HL-60/S4 treated with retinoic acid at 250 ng/mL for 4 days and 3 days (cell line): ENCODE results near the gene FOXM1.

Experiments
- in situ Hi-C: fragments of 300-500 bp; cut with MboI; formaldehyde crosslinking; loops from 2 replicates; pipeline ENCODE4 v1.7.0; 2022; ENCODE audit warnings: low sequenced_read_pairs

Gene FOXM1

GRCh38 chr12:2811801-2812200 lies 65.2 kb downstream of the FOXM1 start:
- in situ Hi-C loops, result no loop called here
